RWPE2 (cell line): ENCODE measurements around the gene WDR5B.
"Not testable (repeated sequence)": the region's sequence is repeated elsewhere in the genome, so short reads cannot be mapped to it uniquely, and the experiment has no call there.

ENCODE experiments used
- ATAC-seq: fragments of 200-7000 bp; cut with Tn5 transposase; 3 replicates; pipeline ENCODE4 v1.9.1; 2021; ENCODE audit warnings: low read depth
- DNase-seq: peaks from one replicate; pipeline ENCODE4 v3.0.0-alpha.2; 2020; ENCODE audit warnings: low spot score
- H3K27ac ChIP-seq: fragments of 450-650 bp; 2 replicates; pipeline ENCODE4 v1.5.1; 2017; ENCODE audit warnings: mild to moderate bottlenecking; ENCODE audit not compliant: poor library complexity, severe bottlenecking
- H3K27me3 ChIP-seq: fragments of 250-450 bp; sonication (Bioruptor Pico); 2 replicates; pipeline ENCODE4 v1.5.1; 2021; ENCODE audit warnings: mild to moderate bottlenecking, moderate library complexity; ENCODE audit not compliant: insufficient read depth, poor library complexity, severe bottlenecking
- H3K36me3 ChIP-seq: fragments of 250-450 bp; sonication (Bioruptor Pico); 2 replicates; pipeline ENCODE4 v1.5.1; 2020; ENCODE audit warnings: low read depth, mild to moderate bottlenecking, moderate library complexity
- H3K4me1 ChIP-seq: fragments of 250-450 bp; sonication (Bioruptor Pico); 2 replicates; pipeline ENCODE4 v1.5.1; 2021; ENCODE audit warnings: mild to moderate bottlenecking, moderate library complexity; ENCODE audit not compliant: insufficient read depth, poor library complexity, severe bottlenecking
- H3K4me3 ChIP-seq: fragments of 250-450 bp; sonication (Bioruptor Pico); 2 replicates; pipeline ENCODE4 v1.5.1; 2021; ENCODE audit warnings: mild to moderate bottlenecking, moderate library complexity; ENCODE audit not compliant: severe bottlenecking
- H3K9me3 ChIP-seq: fragments of 250-450 bp; sonication (Bioruptor Pico); 2 replicates; pipeline ENCODE4 v1.5.1; 2021; ENCODE audit warnings: mild to moderate bottlenecking, moderate library complexity; ENCODE audit not compliant: severe bottlenecking
- CTCF ChIP-seq: fragments of 450-650 bp; IDR thresholded peaks from one replicate; pipeline ENCODE4 v1.5.1; 2017; ENCODE audit warnings: mild to moderate bottlenecking, moderate library complexity; ENCODE audit not compliant: poor library complexity, severe bottlenecking

WDR5B gene

GRCh38 chr3:122457706-122458105, 41.8 kb upstream of the WDR5B start:
- H3K36me3 ChIP-seq, result peaks cover 90% of the 10 kb centered on the region
- no peak overlapping the region for H3K27ac ChIP-seq
- DNase-seq, result no peak
- H3K27me3 ChIP-seq, result no peaks in the 10 kb centered on the region
- no peak overlapping the region for H3K4me3 ChIP-seq
- TF ChIP-seq CTCF, result no peak
- no peak for ATAC-seq
- H3K4me1 ChIP-seq, result no peaks in the 10 kb centered on the region
- no peaks in the 10 kb centered on the region for H3K9me3 ChIP-seq

GRCh38 chr3:122456074-122456473, 40.2 kb upstream of the WDR5B start:
- peaks cover 85% of the 10 kb centered on the region for H3K36me3 ChIP-seq
- no peak for TF ChIP-seq CTCF
- no peak for ATAC-seq

GRCh38 chr3:122451371-122451770, 35.5 kb upstream of the WDR5B start:
- no peaks in the 10 kb centered on the region for H3K27me3 ChIP-seq
- no peak overlapping the region for H3K4me3 ChIP-seq
- no peak for TF ChIP-seq CTCF
- DNase-seq, result no peak
- no peaks in the 10 kb centered on the region for H3K4me1 ChIP-seq
- H3K27ac ChIP-seq, result no peak overlapping the region
- no peak for ATAC-seq
- H3K9me3 ChIP-seq, result no peaks in the 10 kb centered on the region
- H3K36me3 ChIP-seq, result peaks cover 85% of the 10 kb centered on the region

More at GRCh38 chr3:122456074-122456473, 40.2 kb upstream of the WDR5B start:
- Histone ChIP-seq H3K9me3 (no peaks in the 10 kb centered on the region), H3K27ac (no peak overlapping the region), H3K4me1 (no peaks in the 10 kb centered on the region), H3K27me3 (no peaks in the 10 kb centered on the region), H3K4me3 (no peak overlapping the region)
- DNase-seq, result no peak

DNA sequence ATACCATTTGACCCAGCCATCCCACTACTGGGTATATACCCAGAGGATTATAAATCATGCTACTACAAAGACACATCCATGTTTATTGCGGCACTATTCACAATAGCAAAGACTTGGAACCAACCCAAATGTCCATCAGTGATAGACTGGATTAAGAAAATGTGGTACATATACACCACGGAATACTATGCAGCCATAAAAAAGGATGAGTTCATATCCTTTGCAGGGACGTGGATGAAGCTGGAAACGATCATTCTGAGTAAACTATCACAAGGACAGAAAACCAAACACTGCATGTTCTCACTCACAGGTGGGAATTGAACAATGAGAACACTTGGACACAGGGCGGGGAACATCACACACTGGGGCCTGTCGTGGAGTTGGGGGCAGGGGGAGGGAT, 32.4 kb upstream of the WDR5B start:
- not testable (repeated sequence) for H3K4me3 ChIP-seq, H3K27ac ChIP-seq, H3K4me1 ChIP-seq, DNase-seq, ATAC-seq, H3K27me3 ChIP-seq, H3K9me3 ChIP-seq
- peaks cover 82% of the 10 kb centered on the region for H3K36me3 ChIP-seq

DNA sequence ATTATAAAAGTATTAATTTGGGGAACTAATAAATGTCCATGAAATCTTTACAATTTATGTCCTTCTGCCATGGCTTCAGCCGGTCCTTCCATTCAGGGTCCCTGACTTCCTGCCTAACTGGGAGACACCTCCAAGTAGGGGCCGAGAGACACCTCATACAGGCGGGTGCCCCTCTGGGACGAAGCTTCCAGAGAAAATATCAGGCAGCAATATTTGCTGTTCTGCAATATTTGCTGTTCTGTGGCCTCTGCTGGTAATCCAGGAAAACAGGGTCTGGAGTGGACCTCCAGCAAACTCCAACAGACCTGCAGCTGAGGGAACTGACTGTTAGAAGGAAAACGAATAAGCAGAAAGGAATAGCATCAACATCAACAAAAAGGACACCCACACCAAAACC, 28.6 kb upstream of the WDR5B start:
- H3K9me3 ChIP-seq, ATAC-seq, H3K27me3 ChIP-seq, H3K4me3 ChIP-seq, H3K4me1 ChIP-seq, DNase-seq, H3K27ac ChIP-seq: not testable (repeated sequence)
- peaks cover 88% of the 10 kb centered on the region for H3K36me3 ChIP-seq

DNA sequence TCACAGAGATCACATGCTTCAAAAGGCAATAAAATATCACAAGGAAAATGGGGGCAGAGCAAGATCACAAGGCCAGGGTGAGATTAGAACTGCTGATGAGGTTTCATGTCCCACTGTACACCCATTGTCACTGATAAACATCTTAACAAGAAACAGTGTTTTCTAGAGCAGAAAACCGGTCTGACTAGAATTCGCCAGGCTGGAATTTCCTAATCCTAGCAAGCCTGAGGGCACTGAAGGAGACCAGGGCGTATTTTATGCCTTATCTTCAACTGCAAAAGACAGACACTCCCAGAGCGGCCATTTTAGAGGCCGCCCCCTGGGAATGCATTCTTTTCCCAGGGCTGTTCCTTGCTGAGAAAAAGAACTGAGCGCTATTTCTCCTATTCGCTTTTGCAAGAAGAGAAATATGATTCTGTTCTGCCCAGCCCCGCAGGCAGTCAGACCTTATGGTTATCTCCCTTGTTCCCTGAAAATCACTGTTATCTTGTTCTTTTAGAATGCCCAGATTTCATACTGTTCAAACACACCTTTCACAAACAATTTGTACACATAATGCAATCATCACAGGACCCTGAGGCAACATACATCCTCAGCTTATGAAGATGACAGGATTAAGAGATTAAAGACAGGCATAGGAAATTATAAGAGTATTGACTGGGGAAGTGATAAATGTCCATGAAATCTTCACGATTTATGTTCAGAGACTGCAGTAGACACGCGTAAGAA, 28.1 kb upstream of the WDR5B start:
- H3K27ac ChIP-seq, H3K27me3 ChIP-seq, H3K4me1 ChIP-seq, H3K4me3 ChIP-seq, ATAC-seq, H3K9me3 ChIP-seq, DNase-seq: not testable (repeated sequence)
- peaks cover 88% of the 10 kb centered on the region for H3K36me3 ChIP-seq
